Testis (tissue), 2 donors: ENCODE measurements around the gene PC.

Experiments
- POLR2A ChIP-seq: fragments of 450-650 bp; IDR thresholded peaks from one replicate; pipeline ENCODE4 v1.6.1; 2017; ENCODE audit warnings: antibody characterized with exemption, mild to moderate bottlenecking, moderate library complexity
- TF ChIP-seq, protein P1 (sequence below), 3 experiments: fragments of 450-650 bp in 2 of 3; fragments of 200-600 bp in 1 of 3; sonication (generic) in 1 of 3; IDR thresholded peaks; one replicate each; pipeline ENCODE4 v1.5.1; 2016 to 2019; ENCODE audit warnings: antibody characterized with exemption in 3 of 3, mild to moderate bottlenecking in 2 of 3, moderate library complexity in 1 of 3

DNA sequence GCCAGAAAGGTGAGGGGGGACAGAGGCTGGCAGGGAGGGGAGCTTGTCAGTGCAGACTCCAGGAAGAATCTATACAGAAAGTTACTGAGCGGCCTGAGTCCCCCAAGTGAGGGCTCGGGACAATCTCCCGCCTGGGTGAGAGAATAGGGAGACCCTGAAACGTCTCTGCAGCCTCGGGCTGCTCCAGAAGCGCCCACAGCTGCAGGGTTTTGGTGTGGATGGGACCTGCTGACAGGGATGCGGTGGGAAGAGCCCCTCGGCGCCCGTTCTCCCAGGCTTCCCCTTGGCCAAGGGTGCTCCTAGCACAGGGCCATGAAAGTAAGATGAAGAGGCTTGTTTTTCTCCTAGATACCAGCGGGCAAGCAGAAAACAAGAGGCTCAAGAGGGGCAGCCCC, 115.7 kb downstream of the PC start:
- no peak for TF ChIP-seq POLR2A
- TF ChIP-seq, protein P1, sequence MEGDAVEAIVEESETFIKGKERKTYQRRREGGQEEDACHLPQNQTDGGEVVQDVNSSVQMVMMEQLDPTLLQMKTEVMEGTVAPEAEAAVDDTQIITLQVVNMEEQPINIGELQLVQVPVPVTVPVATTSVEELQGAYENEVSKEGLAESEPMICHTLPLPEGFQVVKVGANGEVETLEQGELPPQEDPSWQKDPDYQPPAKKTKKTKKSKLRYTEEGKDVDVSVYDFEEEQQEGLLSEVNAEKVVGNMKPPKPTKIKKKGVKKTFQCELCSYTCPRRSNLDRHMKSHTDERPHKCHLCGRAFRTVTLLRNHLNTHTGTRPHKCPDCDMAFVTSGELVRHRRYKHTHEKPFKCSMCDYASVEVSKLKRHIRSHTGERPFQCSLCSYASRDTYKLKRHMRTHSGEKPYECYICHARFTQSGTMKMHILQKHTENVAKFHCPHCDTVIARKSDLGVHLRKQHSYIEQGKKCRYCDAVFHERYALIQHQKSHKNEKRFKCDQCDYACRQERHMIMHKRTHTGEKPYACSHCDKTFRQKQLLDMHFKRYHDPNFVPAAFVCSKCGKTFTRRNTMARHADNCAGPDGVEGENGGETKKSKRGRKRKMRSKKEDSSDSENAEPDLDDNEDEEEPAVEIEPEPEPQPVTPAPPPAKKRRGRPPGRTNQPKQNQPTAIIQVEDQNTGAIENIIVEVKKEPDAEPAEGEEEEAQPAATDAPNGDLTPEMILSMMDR (IDR thresholded peaks at IDR 0.05), result no peak
